ENCODE results near the gene NR1I3. TPM values are rescaled to one million over a fixed set of nuclear protein-coding genes. Genes with fewer than 3 reads are reported as not detected.
A peak's percentile ranks its signal among the peaks of the same experiment; 100 is the strongest.

NR1I3 gene
- total and polyA plus RNA-seq, 8 donors, result 0.48 to 1.5 (median 1.2) TPM; not detected in 2

GRCh38 chr1:161195171-161195570 is 42.8 kb downstream of the NR1I3 start:
- peaks cover 0 to 14% of the 10 kb centered on the region in 2 donors for H3K36me3 ChIP-seq
- peaks cover 7 to 51% of the 10 kb centered on the region in 2 donors for H3K4me1 ChIP-seq
- H3K27ac ChIP-seq, result peak overlapping the region in 1 of 2 donors; percentile 23
- no peaks in the 10 kb centered on the region for H3K9me3 ChIP-seq
- no peak for TF ChIP-seq CTCF (IDR thresholded peaks at IDR 0.05)
- intact Hi-C loops (cut with DNase I), result no loop called here
- peaks cover 0 to 4% of the 10 kb centered on the region in 2 donors for H3K27me3 ChIP-seq
- DNase-seq (peak in 1 of 4 donors; percentile 34), ATAC-seq (no peak)
- H3K4me3 ChIP-seq, result peak overlapping the region in 1 of 2 donors; percentile 30

GRCh38 chr1:161193561-161194235 is 44.3 kb downstream of the NR1I3 start:
- DNase-seq, result no peak
- TF ChIP-seq CTCF (IDR thresholded peaks at IDR 0.05), result no peak
- Histone ChIP-seq H3K27me3 (peaks cover 0 to 4% of the 10 kb centered on the region in 2 donors), H3K36me3 (peaks cover 0 to 14% of the 10 kb centered on the region in 2 donors), H3K4me1 (peaks cover 3 to 42% of the 10 kb centered on the region in 2 donors), H3K9me3 (no peaks in the 10 kb centered on the region), H3K27ac (no peak overlapping the region), H3K4me3 (no peak overlapping the region)
- intact Hi-C loops (cut with DNase I), result no loop called here
- ATAC-seq, result no peak

GRCh38 chr1:161192476-161193465 is 45.2 kb downstream of the NR1I3 start:
- peak in 3 of 4 donors; percentile 49 to 67 (median 58) for DNase-seq
- Histone ChIP-seq H3K4me3 (no peak overlapping the region), H3K9me3 (no peaks in the 10 kb centered on the region), H3K4me1 (peaks cover 3 to 46% of the 10 kb centered on the region in 2 donors), H3K27me3 (peaks cover 0 to 4% of the 10 kb centered on the region in 2 donors), H3K36me3 (peaks cover 0 to 14% of the 10 kb centered on the region in 2 donors), H3K27ac (no peak overlapping the region)
- intact Hi-C loops (cut with DNase I), result no loop called here
- TF ChIP-seq CTCF (IDR thresholded peaks at IDR 0.05), result peak; percentile 79 to 90
- peak; percentile 81 for ATAC-seq

- H3K27me3 ChIP-seq, result peaks cover 0 to 4% of the 10 kb centered on the region in 2 donors
- no peak overlapping the region for H3K4me3 ChIP-seq
- no peak overlapping the region for H3K27ac ChIP-seq
- no peak for ATAC-seq
- intact Hi-C loops (cut with DNase I), result no loop called here
- no peaks in the 10 kb centered on the region for H3K9me3 ChIP-seq
- no peak for DNase-seq
- TF ChIP-seq CTCF (IDR thresholded peaks at IDR 0.05), result no peak
- H3K36me3 ChIP-seq, result peaks cover 0 to 14% of the 10 kb centered on the region in 2 donors
- peaks cover 3 to 52% of the 10 kb centered on the region in 2 donors for H3K4me1 ChIP-seq
Observed at GRCh38 chr1:161191971-161192370, 46.0 kb downstream of the NR1I3 start.
